Measurements from ENCODE around the gene ABHD10. TPM values are rescaled to one million over a fixed set of nuclear protein-coding genes. Genes with fewer than 3 reads are reported as not detected.
"Not testable (repeated sequence)": the region's sequence is repeated elsewhere in the genome, so short reads cannot be mapped to it uniquely, and the experiment has no call there.

The ABHD10 gene
- total RNA-seq, 1 donor from 2014 or later = 34.6 TPM

DNA sequence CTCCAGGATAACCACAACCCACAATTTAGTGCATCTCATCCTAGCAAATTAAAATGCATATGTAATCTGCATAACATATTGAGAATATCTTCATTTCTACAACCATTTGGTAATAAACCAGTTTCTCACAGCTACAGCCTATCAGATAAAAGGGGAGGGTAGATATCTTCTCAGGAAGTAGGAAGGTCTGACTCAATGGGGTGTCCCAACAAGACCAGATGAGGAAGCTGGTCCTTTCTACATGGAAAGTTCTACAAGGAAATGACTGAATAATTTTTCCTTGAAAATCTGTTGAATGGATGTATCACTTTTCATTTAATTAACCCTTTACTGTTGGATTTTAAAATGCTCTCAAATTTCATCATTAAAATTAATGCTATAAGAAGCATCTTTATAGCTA, 38.3 kb downstream of the ABHD10 start:
- intact Hi-C loops (cut with DNase I) = no loop called here
- no peak for DNase-seq (ENCODE audit: low spot score)

DNA sequence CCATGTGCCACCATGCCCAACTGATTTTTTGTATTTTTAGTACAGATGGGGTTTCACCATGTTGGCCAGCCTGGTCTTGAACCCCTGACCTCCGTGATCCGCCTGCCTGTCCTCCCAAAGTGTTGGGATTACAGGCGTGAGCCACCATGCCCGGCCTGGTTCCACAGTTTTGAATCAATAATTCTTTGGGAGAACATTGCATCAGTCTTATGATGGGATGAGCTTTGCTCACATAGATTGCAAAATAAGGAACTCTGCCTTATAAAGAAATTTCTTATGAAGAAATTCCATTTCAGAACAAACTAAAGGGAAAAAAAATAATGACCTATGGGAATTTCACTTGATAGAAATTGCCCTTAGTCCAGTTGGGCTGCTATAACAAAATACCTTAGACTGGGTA, 39.9 kb downstream of the ABHD10 start:
- no peak for DNase-seq (ENCODE audit: low spot score)
- intact Hi-C loops (cut with DNase I) = no loop called here

DNA sequence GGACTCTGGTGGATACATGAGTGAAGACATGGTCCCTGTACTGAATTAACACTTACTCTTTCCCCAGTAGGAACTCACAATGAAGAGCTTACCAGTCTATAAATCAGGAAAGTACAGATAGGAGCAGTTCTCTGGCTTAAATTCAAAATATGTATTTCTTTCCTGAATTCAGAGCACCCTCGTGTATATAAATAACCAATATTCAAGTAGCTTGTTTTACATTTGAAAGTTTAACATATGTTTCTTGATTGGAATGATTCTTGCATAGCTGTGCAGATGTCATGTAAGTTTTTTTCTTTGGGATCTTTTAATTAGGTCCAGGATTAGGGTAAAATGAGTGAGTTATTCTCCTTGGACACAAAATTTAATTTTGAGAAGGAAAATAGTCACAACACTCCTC, 40.9 kb downstream of the ABHD10 start:
- DNase-seq (ENCODE audit: low spot score) = no peak
- intact Hi-C loops (cut with DNase I) = no loop called here

DNA sequence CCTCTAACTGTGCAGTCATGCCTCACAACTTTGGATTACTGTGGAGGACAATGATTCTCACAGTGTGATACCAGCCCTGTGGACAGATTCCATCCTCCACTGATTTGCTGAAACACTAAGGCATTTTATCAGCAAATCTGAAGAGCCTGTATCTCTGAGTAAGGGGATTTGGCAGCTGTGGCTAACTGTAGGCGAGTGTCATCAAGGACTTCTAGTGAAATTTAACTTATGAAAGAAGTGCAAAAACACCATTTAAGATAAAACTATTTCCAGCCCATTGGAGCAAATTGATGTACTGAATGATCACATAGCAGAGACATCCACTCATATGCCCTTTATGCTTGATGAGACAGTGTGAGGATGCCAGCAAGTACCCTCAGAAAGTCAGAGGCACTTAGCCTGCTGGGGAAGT, 41.9 kb downstream of the ABHD10 start:
- intact Hi-C loops (cut with DNase I) = no loop called here
- no peak for DNase-seq (ENCODE audit: low spot score)

DNA sequence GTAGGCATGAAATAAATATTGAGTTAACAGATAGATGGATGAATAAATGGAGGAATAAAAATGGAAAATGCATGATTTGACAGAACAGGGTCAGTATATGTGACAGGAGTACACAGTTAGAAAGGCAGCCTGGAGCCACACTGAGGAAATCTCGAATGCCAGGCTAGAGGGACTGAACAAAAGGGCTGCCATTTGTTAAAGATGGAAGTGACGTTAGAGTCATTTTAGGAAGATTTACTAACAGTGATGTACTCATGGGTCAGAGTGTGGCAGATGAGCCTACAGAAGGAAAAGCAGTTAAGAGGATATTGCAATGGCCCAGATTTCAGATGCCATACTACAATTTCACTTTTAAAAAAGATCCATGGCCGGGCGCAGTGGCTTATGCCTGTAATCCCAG, 48.3 kb downstream of the ABHD10 start:
- intact Hi-C loops (cut with DNase I) = no loop called here

DNA sequence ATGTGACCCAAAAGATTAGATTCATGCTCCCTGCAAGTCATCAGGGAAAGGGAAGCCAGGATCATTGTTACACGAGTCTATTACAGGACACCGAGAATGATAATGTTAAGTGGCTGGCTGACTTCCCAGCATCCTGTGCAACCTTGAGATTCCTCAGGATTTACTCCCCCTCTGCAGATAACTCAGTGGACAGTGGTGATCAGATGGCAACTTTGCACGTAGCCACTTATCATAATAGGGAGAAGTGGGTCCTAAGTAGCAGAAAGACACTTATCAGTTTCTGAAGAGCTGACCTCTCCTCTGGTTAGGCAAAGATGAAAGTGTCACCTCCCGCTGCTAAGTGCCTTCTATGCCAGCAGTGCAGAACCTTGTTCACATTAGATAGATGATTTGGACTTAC, 49.0 kb downstream of the ABHD10 start:
- no peak for DNase-seq (ENCODE audit: low spot score)
- intact Hi-C loops (cut with DNase I) = no loop called here

More for the DNA sequence above, 48.3 kb downstream of the ABHD10 start:
- DNase-seq (ENCODE audit: low spot score) = no peak

DNA sequence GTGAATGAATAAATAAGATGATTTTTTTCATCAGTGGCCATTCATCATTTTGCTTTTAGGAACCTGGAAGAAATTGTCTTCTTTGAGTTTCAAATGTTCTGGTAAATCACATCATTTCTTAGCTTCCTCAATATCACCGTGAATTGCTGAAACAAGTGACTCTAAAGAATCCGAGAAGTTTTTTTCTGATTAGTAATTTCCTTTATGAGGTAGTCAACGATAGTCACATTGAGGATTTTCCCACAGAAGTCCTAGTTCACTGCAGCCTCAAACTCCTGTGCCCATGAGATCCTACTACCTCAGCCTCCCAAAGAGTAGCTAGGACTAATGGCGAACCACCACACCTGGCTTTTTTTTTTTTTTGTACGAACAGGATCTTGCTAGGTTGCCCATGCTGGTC, 52.1 kb downstream of the ABHD10 start:
- no peak for DNase-seq (ENCODE audit: low spot score)
- intact Hi-C loops (cut with DNase I) = no loop called here

DNA sequence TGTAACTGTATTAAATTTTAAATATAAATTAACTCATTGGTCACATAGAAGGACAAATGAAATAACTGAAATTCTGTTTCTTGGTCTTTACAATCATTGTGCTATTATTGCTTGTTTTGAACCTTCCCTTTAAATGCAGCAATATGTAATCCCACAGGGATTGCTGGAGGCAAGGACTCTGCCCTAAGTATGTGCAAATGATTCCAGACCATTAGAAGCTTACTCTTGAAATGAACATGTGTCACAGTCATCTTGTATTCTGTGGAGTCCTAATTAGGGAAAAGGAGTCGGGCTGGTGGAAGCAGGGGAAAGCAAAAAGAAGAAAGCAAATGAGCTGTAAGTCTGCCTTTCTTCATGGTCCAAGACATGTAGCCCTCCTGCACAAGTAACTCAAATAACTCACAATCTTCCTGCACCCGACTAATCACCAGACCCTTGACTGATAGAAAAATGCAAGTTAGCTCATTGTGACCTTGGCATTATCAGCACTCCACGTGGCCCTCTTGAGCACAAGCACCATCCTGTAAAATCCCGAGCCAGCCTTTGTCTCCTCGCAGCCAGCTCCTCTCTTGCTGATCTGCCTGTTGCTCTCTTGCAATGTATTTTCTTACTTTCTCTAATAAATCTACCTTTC, 53.4 kb downstream of the ABHD10 start:
- intact Hi-C loops (cut with DNase I) = no loop called here
- no peak for DNase-seq (ENCODE audit: low spot score)

DNA sequence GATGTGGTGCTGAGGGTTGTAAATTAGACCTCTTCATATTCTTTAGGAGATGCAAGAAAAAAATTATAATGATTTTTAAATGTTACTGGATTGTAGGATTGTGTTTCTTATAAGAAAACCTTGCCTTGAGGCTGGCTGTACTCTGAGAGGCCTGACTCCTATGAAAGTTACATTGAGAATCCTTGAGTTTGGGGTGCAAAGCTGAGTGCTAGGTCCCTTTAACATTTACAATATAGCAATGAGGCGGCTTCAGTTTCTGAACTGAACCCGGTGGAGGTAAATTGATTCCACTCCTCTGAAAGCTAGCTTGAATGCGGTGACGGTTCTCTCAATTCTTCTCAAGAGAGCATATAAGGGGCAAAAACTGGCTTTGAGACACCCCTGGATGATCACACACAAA, 55.6 kb downstream of the ABHD10 start, which contains the start of gene TMPRSS7:
Gene TMPRSS7, plus strand, starts transcription at position 301 of the 400 bp plus-strand sequence. CDS start 110 bp downstream, outside the sequence.
- DNase-seq (ENCODE audit: low spot score) = no peak
- intact Hi-C loops (cut with DNase I) = no loop called here

DNA sequence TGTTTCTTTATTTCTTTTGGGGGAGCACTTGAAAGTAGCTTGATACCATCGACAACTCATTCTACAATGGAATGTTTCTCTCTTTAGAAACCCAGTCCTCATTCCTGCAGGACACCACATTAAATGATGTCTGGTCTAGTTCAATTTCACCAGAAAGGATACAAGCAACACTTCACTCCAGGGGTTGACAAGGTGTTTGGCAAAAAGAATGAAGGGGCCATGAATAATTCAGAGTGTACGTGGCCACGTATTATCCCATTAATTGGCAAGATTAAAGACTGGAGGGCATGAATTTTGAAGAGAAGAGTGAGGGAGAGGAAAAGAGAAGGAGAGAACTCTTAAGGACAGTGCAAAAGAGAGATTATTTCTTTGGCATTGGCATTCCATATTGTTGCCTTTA, 56.4 kb downstream of the ABHD10 start:
- DNase-seq (ENCODE audit: low spot score) = no peak
- intact Hi-C loops (cut with DNase I) = no loop called here

DNA sequence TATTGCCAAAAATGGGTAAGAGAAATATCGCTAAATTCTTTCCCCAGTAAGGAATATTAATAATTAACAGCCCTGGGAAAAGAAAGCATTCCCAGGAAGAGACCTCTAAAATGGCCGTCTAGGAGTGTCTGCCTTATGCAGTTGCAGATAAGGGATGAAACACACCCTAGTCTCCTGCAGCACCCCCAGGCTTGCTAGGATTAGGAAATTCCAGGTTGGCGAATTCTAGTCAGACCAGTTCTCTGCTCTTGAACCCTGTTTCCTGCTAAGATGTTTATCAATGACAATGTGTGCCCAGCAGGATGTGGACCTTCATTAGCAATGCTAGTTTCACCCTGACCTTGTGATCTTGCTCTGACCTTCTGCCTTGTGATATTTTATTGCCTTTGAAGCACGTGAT, 58.4 kb downstream of the ABHD10 start:
- intact Hi-C loops (cut with DNase I); DNase-seq (ENCODE audit: low spot score): not testable (repeated sequence)

DNA sequence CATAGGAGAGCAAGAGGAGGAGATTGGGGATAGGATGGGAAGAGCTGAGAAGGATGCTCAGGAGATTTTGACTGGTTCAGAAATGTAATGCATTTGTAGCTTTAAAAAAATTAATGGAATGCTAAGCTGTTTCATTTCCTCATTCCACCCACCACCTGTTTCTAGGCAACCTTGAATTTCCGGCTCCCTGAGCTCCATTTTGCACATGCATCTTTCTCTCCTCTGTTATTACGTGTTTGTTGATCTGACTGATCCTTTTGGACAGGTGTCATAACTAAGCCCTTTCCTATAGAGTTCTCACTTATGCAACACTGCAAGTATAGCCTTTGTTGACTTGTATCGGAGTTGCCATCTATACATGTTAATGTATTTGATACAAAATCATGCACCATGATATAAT, 60.0 kb downstream of the ABHD10 start:
- no peak for DNase-seq (ENCODE audit: low spot score)
- intact Hi-C loops (cut with DNase I) = no loop called here

DNA sequence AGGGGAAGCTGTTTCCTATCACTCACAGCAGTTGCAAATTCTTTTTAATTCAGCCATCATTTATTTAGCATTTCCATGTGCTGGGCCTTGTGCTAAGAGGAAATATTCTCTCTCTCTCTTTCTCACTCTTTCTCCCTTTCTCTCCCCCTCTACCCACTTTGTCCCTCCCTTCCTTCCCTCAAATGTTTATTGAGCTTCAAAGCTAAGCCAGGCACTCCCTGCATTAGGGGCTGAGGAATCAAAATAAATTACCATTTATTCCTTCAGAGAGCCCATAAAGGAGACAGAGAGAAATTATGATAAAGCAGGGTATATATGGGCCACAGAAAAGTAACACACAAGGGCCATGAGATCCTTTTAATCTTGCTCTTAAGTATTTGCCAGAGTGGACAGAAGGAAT, 62.5 kb downstream of the ABHD10 start:
- intact Hi-C loops (cut with DNase I) = no loop called here
- DNase-seq (ENCODE audit: low spot score) = no peak

DNA sequence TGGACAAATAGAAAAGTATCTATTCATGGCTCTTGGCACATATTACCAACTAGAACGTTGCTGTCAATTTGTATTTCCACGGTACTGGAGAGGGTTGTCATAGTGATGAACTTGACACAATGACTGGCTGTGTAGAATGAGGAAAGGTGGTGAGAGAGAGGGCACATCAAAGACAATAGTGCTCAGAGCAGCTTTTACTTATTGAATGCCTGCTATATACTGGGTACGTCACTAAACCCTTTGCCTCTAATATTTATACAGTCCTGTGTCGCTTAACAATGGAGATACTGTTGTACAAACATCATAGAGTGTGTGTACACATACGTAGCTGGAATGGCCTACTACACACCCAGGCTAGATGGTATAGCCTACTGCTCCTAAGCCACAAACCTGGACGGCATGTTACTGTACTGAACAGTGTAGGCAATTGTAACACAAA, 64.0 kb downstream of the ABHD10 start:
- intact Hi-C loops (cut with DNase I) = loop anchor here (1.0 kb wide), 1 partner anchor 373 kb away; no protein-coding TSS in a partner anchor

More for the DNA sequence above, 64.0 kb downstream of the ABHD10 start:
- DNase-seq (ENCODE audit: low spot score) = no peak

Other genes with a start within 250 kb of the ABHD10 start
- 184 TPM for gene PHLDB2, start 119.8 kb upstream of the ABHD10 start, total RNA-seq
- 0.46 TPM for gene TAGLN3, start 19.9 kb downstream of the ABHD10 start, total RNA-seq
- not detected for gene TMPRSS7, start 55.7 kb downstream of the ABHD10 start, total RNA-seq
- gene C3orf52, start 107.4 kb downstream of the ABHD10 start, total RNA-seq = 5.1 TPM
- not detected for gene GCSAM, start 154.2 kb downstream of the ABHD10 start, total RNA-seq

All from cardiac septum (tissue), 1 donor.